Measurements from ENCODE around the gene PSMB1. TPM values are rescaled to one million over a fixed set of nuclear protein-coding genes. Genes with fewer than 3 reads are reported as not detected.
A peak's percentile ranks its signal among the peaks of the same experiment; 100 is the strongest.

Gene PSMB1
- total and polyA plus RNA-seq, 9 of the 15 experiments (the other 6 are each of a cell fraction or from before 2014, with no cell fraction given): 447 to 2,953 (median 884) TPM

DNA sequence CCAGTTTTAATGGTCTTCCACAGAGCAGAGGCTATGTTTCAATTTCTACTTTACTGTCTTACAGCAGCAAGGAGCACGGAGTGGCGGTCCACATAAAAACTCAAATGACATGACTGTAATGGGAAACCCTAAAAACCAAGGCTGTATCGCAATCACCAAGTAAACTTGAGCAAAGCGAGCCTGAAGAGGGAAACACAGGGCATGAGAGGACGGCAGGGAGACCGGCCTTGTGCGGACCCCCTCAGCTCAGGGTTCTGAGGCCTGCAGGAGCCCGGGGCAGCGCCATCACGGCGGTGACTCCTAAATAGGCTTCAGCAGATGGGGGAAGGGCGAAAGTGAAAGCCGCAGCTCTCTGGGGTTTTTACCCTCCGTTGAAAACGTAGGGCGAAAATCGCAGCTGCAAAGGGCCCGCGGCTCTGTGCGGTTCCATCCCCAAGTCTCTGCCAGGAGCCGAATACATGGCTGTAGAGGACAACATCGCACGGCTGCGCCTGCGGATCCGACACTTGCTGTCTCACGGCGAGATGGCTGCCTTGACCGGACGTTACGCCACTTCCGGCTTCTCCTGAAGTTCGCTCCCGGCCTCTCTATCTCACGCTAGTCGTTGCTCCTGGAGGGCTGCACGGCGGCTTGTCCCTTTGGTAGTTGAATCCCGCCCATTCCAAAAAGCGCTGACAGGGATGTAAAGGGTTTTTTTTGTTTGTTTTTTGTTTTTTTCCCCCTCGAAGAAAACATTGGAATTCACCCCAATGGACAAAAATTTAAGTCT, at the start of gene PSMB1 (continued):
- TF ChIP-seq TSHZ1 (CRISPR knock-in tag; IDR thresholded peaks at IDR 0.05) (no peak), ZBTB9 (CRISPR knock-in tag; IDR thresholded peaks at IDR 0.05) (peak; percentile 39; the same call in 1 of the 2 replicates), E2F6 (IDR thresholded peaks at IDR 0.05; ENCODE audit: borderline replicate concordance in 1 of 2, extremely low read depth in 1 of 2, insufficient read depth in 1 of 2, insufficient read length in 1 of 2, low read depth in 1 of 2, low read length in 1 of 2, poor library complexity in 1 of 2, severe bottlenecking in 1 of 2) (peak in 1 of 2 experiments; percentile 25), SREBF2 (CRISPR knock-in tag; IDR thresholded peaks at IDR 0.05) (no peak), HDAC1 (IDR thresholded peaks at IDR 0.05) (peak in 1 of 2 experiments; percentile 80; a peak in 2 of 4 replicates), OTX1 (CRISPR knock-in tag; IDR thresholded peaks at IDR 0.05) (no peak), FOXM1 (IDR thresholded peaks at IDR 0.05; ENCODE audit: low read depth) (no peak; the same call in 1 of the 2 replicates), FOXM1 (CRISPR knock-in tag; IDR thresholded peaks at IDR 0.05; ENCODE audit: low read depth) (no peak; the same call in none of the 2 replicates), RNF219 (CRISPR knock-in tag; IDR thresholded peaks at IDR 0.05) (no peak), MYNN (IDR thresholded peaks at IDR 0.05) (peak; percentile 47; the same call in 1 of the 2 replicates), MYNN (CRISPR knock-in tag; IDR thresholded peaks at IDR 0.05) (no peak), POU5F1 (IDR thresholded peaks at IDR 0.05; ENCODE audit: borderline replicate concordance, low read depth, low read length, partially characterized antibody) (no peak), SMAD3 (CRISPR knock-in tag; conservative IDR thresholded peaks at IDR 0.05) (no peak), RCOR1 (IDR thresholded peaks at IDR 0.05; ENCODE audit: borderline replicate concordance in 1 of 2, low read depth in 2 of 2, low read length in 2 of 2) (peak in 1 of 2 experiments; percentile 51; a peak in 1 of 4 replicates)
- TF ChIP-seq, protein P1, sequence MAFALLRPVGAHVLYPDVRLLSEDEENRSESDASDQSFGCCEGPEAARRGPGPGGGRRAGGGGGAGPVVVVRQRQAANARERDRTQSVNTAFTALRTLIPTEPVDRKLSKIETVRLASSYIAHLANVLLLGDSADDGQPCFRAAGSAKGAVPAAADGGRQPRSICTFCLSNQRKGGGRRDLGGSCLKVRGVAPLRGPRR (CRISPR knock-in tag; IDR thresholded peaks at IDR 0.05): no peak
- TF ChIP-seq, protein P2, sequence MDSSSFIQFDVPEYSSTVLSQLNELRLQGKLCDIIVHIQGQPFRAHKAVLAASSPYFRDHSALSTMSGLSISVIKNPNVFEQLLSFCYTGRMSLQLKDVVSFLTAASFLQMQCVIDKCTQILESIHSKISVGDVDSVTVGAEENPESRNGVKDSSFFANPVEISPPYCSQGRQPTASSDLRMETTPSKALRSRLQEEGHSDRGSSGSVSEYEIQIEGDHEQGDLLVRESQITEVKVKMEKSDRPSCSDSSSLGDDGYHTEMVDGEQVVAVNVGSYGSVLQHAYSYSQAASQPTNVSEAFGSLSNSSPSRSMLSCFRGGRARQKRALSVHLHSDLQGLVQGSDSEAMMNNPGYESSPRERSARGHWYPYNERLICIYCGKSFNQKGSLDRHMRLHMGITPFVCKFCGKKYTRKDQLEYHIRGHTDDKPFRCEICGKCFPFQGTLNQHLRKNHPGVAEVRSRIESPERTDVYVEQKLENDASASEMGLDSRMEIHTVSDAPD (CRISPR knock-in tag; IDR thresholded peaks at IDR 0.05): no peak

Measured in K562 (cell line).